OCI-LY3 (cell line): ENCODE measurements around the gene CEP85L.

Experiments used
- H2AFZ ChIP-seq: fragments of 200-600, 300-600 bp; shearing (Covaris generic); 2 replicates; pipeline ENCODE4 v1.6.0; 2014; ENCODE audit warnings: antibody characterized with exemption, low read depth, low read length
- H3K27ac ChIP-seq: fragments of 200-600, 300-600 bp; sonication (generic); 2 replicates; pipeline ENCODE4 v1.5.1; 2014; ENCODE audit warnings: mild to moderate bottlenecking, low read length, moderate library complexity, mixed read lengths
- H3K27me3 ChIP-seq: fragments of 200-600, 300-600 bp; sonication (generic); 2 replicates; pipeline ENCODE4 v1.6.1; 2014; ENCODE audit warnings: low read depth, low read length, mixed read lengths
- H3K36me3 ChIP-seq: fragments of 200-600, 300-600 bp; sonication (generic); replicated peaks from 2 replicates; pipeline ENCODE3; 2014; ENCODE audit warnings: low read depth, low read length, mixed read lengths
- H3K4me1 ChIP-seq: fragments of 300-600, 200-600 bp; sonication (generic); 2 replicates; pipeline ENCODE4 v1.6.1; 2014; ENCODE audit warnings: low read length, mixed read lengths
- H3K4me2 ChIP-seq: fragments of 200-600, 300-600 bp; sonication (generic); 2 replicates; pipeline ENCODE4 v1.6.1; 2014; ENCODE audit warnings: low read length, mixed read lengths
- H3K4me3 ChIP-seq: fragments of 300-600, 200-600 bp; sonication (generic); 2 replicates; pipeline ENCODE4 v1.5.1; 2014; ENCODE audit warnings: antibody characterized with exemption, mild to moderate bottlenecking, low read length, moderate library complexity
- H3K79me2 ChIP-seq: fragments of 300-600, 200-600 bp; shearing (Covaris generic); 2 replicates; pipeline ENCODE4 v1.6.1; 2014; ENCODE audit warnings: mild to moderate bottlenecking, low read length, mixed read lengths
- H3K9ac ChIP-seq: fragments of 300-600, 200-600 bp; shearing (Covaris generic); 2 replicates; pipeline ENCODE4 v1.6.0; 2014; ENCODE audit warnings: mild to moderate bottlenecking, low read length, moderate library complexity
- H3K9me3 ChIP-seq: fragments of 200-600, 300-600 bp; shearing (Covaris generic); 2 replicates; pipeline ENCODE4 v1.6.1; 2014; ENCODE audit warnings: low read length, mixed read lengths; ENCODE audit not compliant: insufficient read depth
- H4K20me1 ChIP-seq: fragments of 200-600, 300-600 bp; sonication (generic); 2 replicates; pipeline ENCODE4 v1.6.1; 2016; ENCODE audit warnings: low read length, mixed read lengths; ENCODE audit not compliant: insufficient read depth
- CTCF ChIP-seq: fragments of 200-600, 300-600 bp; sonication (generic); IDR thresholded peaks from 2 replicates; pipeline ENCODE4 v1.5.1; 2014; ENCODE audit warnings: antibody characterized with exemption, low read length, low read depth
- EZH2phosphoT487 ChIP-seq: fragments of 200-600 bp; shearing (Covaris generic); IDR thresholded peaks from 2 replicates; pipeline ENCODE4 v1.6.1; 2018; ENCODE audit warnings: antibody characterized with exemption, mixed run types, low read depth

CEP85L gene

GRCh38 chr6:118645395-118645794 lies 6.0 kb downstream of the CEP85L start:
- H3K9me3 ChIP-seq: no peaks in the 10 kb centered on the region
- TF ChIP-seq EZH2phosphoT487 (no peak), CTCF (no peak)
- H4K20me1 ChIP-seq: no peaks in the 10 kb centered on the region
- H3K4me2 ChIP-seq: no peak overlapping the region
- no peaks in the 10 kb centered on the region for H3K36me3 ChIP-seq
- no peak overlapping the region for H3K4me3 ChIP-seq
- H3K4me1 ChIP-seq: peaks cover 20% of the 10 kb centered on the region
- no peak overlapping the region for H3K27ac ChIP-seq
- no peak overlapping the region for H3K9ac ChIP-seq
- H3K27me3 ChIP-seq: no peaks in the 10 kb centered on the region
- no peak overlapping the region for H2AFZ ChIP-seq
- H3K79me2 ChIP-seq: peaks cover 4% of the 10 kb centered on the region

- no peak overlapping the region for H3K9ac ChIP-seq
- no peaks in the 10 kb centered on the region; the same call in 1 of the 2 replicates for H3K79me2 ChIP-seq
- H3K4me1 ChIP-seq: peaks cover 16% of the 10 kb centered on the region
Measured at GRCh38 chr6:118644007-118644406, 7.4 kb downstream of the CEP85L start.

DNA sequence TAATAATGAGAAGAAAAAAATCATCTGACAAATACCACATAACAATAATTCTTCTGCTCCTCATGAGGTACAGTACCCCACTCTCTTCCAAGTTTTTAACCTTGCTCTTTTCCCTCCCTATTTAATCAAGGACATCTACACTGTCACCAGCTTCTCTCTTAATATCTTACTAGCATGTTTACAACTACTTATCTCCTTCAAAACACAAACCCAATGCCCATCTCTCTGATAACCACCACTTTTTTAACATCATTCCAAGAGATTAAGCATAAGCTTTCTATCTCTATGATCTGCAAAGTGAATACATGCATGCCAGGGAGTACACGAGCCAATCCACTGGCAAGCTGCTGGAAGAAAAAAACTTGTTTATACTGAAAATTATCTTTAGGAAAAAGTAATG lies 10.3 kb downstream of the CEP85L start:
- Histone ChIP-seq H3K27ac (no peak overlapping the region), H2AFZ (no peak overlapping the region), H4K20me1 (0 out of 2 replicates have a peak, but pooled peaks cover 3% of the 10 kb centered on the region), H3K79me2 (no peaks in the 10 kb centered on the region; the same call in 1 of the 2 replicates), H3K27me3 (no peaks in the 10 kb centered on the region), H3K36me3 (no peaks in the 10 kb centered on the region), H3K4me2 (no peak overlapping the region), H3K9ac (no peak overlapping the region), H3K4me3 (no peak overlapping the region), H3K9me3 (no peaks in the 10 kb centered on the region), H3K4me1 (peaks cover 17% of the 10 kb centered on the region)
- TF ChIP-seq EZH2phosphoT487: no peak
- no peak for TF ChIP-seq CTCF

More at GRCh38 chr6:118644007-118644406, 7.4 kb downstream of the CEP85L start:
- no peaks in the 10 kb centered on the region for H3K9me3 ChIP-seq
- H4K20me1 ChIP-seq: 0 out of 2 replicates have a peak, but pooled peaks cover 3% of the 10 kb centered on the region
- H3K4me3 ChIP-seq: no peak overlapping the region
- no peak overlapping the region for H3K27ac ChIP-seq
- no peaks in the 10 kb centered on the region for H3K36me3 ChIP-seq
- TF ChIP-seq EZH2phosphoT487: no peak
- no peak for TF ChIP-seq CTCF
- H2AFZ ChIP-seq: no peak overlapping the region
- H3K27me3 ChIP-seq: no peaks in the 10 kb centered on the region
- H3K4me2 ChIP-seq: no peak overlapping the region

GRCh38 chr6:118639054-118639964 lies 12.1 kb downstream of the CEP85L start:
- Histone ChIP-seq H3K9me3 (no peaks in the 10 kb centered on the region), H3K27me3 (no peaks in the 10 kb centered on the region), H4K20me1 (0 out of 2 replicates have a peak, but pooled peaks cover 3% of the 10 kb centered on the region), H3K9ac (no peak overlapping the region), H2AFZ (no peak overlapping the region), H3K4me1 (peaks cover 17% of the 10 kb centered on the region), H3K36me3 (no peaks in the 10 kb centered on the region), H3K27ac (no peak overlapping the region), H3K4me3 (no peak overlapping the region), H3K79me2 (no peaks in the 10 kb centered on the region; the same call in 1 of the 2 replicates), H3K4me2 (no peak overlapping the region; the same call in 1 of the 2 replicates)
- TF ChIP-seq CTCF: no peak
- no peak for TF ChIP-seq EZH2phosphoT487
